H1 (cell line): ENCODE measurements around the gene EPHB1. TPM values are rescaled to one million over a fixed set of nuclear protein-coding genes. Genes with fewer than 3 reads are reported as not detected.

Experiments used
- TAF1 ChIP-seq: IDR thresholded peaks from 2 replicates; pipeline ENCODE4 v1.6.1; 2011; ENCODE audit warnings: mild to moderate bottlenecking, low read depth, low read length
- TBP ChIP-seq: IDR thresholded peaks from 2 replicates; pipeline ENCODE4 v1.6.1; 2011; ENCODE audit warnings: low read depth, low read length, improper control_type of control experiment
- polyA plus RNA-seq, 7 experiments: library from polyadenylated mRNA; depleted of rRNA in 3 of 7; stranded (reverse) in 5 of 7; unstranded in 2 of 7; fragments of >200 nt in 5 of 7; fragments of 200-250 nt in 2 of 7; gene quantifications; 1 replicate in 5 of 7; 2 replicates in 1 of 7; 4 replicates in 1 of 7; pipeline versions ENCODE4 v1.2.1 to v1.2.3, GENCODE V29; 2011 to 2013; ENCODE audit warnings: missing spikeins in 2 of 7, mixed read lengths in 2 of 7
- total RNA-seq: library from RNA; stranded (reverse); fragmentation: NEBNext Ultra II Directional; extraction: Animal tissue kit (Norgen Biotek cat#: 25700); gene quantifications from 2 replicates; pipeline ENCODE4 v1.2.1, GENCODE V29; 2021

Gene EPHB1
- total and polyA plus RNA-seq, 2 of the 8 experiments (the other 6 are each of a cell fraction or from before 2014, with no cell fraction given) = 3.5 to 5.9 TPM

DNA sequence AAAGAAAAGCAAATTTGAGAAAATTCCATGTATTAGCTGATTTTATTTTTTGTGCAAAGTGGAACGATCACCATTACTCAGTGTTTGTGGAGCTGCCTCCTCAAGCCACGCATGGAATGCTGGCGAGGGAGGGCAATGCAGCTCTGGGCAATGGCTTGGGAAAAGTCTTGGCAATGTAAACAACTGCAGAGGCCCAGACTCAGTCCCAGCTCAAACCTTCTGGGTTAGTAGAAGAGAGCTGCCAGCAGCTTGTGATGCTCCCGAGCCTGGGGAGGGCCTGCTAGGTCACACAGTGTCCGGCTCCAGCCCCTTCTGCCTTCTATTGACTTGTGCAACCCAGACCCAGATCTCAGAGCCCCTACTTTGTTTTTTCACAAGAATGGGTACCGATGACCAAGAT, 4.3 kb downstream of the EPHB1 start (continued):
- TF ChIP-seq TBP = no peak
- TF ChIP-seq TAF1 = no peak
